HG03066 (cell line): ENCODE measurements around the gene NCLN.
"Not testable (repeated sequence)": the region's sequence is repeated elsewhere in the genome, so short reads cannot be mapped to it uniquely, and the experiment has no call there.

Source experiments
- ATAC-seq: cut with Tn5 transposase; IDR thresholded peaks from one replicate; pipeline ENCODE4 v1.9.1; 2021; ENCODE audit warnings: low read depth; ENCODE audit not compliant: unreplicated experiment

Gene NCLN

GRCh38 chr19:3216874-3217273, 31.1 kb downstream of the NCLN start:
- ATAC-seq, result no peak

- no peak for ATAC-seq
Measured at GRCh38 chr19:3220576-3220975, 34.8 kb downstream of the NCLN start.

GRCh38 chr19:3221576-3221975, 35.8 kb downstream of the NCLN start:
- not testable (repeated sequence) for ATAC-seq

GRCh38 chr19:3222709-3223108, 37.0 kb downstream of the NCLN start:
- no peak for ATAC-seq

DNA sequence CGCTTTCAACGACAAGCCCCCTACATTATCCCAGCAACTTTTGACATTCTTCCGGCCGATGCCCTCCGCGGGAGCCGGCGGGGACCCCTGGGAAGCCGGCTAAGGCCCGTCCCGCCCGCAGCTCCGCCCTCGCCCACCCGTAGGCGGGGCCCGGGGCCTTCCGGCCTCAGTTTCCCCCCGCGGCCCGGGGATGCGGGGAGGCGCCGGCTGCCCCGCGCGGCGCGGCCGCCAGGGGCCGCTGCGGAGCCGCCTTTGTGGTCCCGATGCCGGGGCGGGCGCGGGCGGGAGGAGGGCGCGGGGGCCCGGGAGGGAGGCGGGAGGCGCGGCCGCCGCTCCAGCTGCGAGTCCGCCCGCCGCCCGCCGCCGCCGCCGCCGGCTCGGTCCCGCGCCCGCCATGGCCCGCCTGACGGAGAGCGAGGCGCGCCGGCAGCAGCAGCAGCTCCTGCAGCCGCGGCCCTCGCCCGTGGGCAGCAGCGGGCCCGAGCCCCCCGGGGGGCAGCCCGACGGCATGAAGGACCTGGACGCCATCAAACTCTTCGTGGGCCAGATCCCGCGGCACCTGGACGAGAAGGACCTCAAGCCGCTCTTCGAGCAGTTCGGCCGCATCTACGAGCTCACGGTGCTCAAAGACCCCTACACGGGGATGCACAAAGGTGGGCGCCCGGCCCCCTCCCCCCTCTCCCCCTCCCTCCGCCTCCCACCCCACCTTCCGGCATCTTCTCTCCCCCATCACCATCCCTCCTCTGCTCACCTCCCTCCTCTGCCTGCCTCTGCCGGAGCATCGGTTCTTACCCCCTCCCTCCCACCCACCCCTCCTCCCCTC, 38.8 kb downstream of the NCLN start, which contains the start of gene CELF5:
Gene CELF5 (plus strand): TSS at position 316 of the 823 bp plus-strand sequence. CDS start 79 bp downstream, at position 395.
- ATAC-seq, result no peak

DNA sequence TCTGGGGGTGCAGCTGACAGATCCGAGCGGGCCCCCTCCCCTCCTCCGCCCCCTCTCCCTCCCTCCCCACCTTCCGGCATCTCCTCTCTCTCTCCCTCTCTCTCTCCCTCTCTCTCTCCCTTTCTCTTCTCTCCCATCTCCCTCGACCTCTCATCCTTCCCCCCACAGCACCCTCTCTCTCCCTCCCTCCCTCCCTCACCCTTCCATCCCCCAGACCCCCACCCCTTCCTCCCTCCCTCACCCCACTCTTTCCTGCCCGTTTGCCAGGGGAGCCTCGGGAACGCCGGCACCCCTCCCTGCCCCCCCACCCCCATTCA, 39.4 kb downstream of the NCLN start:
- no peak for ATAC-seq

DNA sequence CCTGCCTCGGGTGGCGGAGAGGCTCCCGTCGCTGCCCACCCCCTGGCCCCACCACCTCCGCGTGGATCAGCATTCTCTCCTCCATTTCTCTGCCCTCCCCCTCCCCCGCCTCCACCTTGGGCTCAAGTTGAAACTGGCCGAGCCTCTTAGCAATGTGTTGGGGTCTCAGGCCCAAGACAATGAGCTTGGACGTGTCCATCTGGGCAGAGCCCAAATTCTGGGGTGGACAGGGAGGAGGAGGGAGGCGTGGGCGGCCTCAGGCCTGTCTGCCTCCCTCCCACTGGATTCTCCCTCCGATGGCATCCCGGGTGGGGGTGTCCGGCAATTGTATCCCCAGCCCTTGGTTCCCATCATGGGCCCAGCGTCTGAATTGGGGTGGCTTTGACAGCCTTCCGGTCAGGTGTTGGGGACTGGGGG, 40.0 kb downstream of the NCLN start:
- no peak for ATAC-seq

- no peak for ATAC-seq
Measured at GRCh38 chr19:3227054-3227626, 41.4 kb downstream of the NCLN start.

- no peak for ATAC-seq
Measured at GRCh38 chr19:3229346-3229743, 43.6 kb downstream of the NCLN start.

DNA sequence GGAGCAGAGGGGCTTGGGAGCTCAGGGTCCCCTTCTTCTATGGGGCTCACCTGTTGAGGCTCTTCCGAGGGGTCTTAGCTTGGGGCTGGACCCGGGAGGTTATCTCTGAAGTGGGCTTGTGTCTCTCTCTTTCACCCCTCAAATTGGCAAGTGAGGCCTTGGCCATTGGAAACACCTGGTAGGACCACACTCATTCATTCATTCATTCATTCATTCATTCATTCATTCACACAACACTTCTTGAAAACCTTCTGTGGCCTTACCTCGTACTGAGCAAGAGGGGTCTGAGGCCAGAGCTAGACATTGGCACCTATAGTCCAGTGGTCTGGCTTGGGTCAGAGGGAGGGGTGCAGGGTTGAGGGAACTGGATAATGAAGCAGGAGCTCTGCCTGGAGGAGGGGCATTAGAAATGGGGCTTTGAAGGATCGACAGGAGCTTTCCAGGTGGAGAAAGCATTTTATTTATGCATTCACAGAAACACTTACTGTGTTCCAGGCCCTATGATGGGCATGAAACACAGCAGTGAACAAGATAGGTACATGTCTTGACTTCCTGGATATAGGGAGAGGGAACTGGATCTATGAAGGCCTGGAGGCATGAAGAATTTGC, 44.3 kb downstream of the NCLN start:
- no peak for ATAC-seq

DNA sequence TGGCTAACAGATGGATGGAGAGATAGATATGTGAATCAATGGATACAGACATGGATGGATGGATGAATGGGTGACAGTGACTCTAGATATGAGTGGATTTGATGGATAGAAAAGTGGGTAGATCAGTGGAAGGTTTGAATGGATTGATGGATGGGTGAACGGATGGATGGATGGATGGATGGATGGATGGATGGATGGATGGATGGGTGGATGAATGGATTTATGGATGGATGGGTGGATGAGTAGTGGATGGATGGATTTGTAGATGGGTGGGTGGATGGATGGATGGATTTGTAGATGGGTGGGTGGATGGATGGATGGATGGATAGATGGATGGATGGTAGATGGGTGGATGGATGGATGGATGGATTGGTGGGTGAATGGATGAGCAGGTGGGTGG, 45.6 kb downstream of the NCLN start:
- no peak for ATAC-seq

DNA sequence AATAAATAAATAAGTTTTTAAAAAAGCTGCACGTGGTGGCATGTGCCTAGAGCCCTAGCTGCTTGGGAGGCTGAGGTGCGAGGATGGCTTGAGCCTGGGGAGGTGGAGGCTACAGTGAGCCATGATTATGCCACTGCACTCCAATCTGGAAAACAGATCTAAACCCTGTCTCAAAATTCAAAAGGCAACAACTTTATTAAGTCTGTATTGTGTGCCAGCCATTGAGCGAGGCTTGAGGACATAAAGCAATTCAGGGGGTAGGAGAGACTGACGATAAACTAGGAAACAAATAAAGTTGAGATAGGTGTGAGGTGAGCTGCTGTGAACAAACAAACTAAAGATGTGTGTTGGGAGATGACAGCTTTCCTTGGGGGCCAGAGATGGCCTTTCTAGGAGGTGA, 47.4 kb downstream of the NCLN start:
- ATAC-seq, result no peak

- ATAC-seq, result no peak
Measured at GRCh38 chr19:3233831-3234230, 48.1 kb downstream of the NCLN start.

DNA sequence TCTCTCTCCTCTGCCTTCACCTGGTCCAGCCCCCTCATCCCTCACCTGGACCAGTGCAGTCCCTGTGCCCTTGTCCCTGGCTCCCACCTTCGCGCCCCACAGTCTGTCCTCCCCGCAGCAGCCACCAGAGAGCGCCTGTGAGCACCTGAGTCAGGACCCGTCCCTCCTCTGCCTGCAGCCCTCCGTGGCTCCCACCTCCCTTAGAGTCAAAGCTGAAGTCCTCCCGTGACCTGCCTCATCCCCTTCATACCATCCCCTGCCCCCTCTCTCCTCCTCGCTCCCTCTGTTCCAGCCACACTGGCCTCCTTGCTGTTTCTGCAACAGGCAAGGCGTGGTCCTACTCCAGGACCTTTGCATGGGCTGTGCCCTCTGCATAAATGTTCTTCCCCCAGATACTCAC, 49.1 kb downstream of the NCLN start:
- no peak for ATAC-seq

DNA sequence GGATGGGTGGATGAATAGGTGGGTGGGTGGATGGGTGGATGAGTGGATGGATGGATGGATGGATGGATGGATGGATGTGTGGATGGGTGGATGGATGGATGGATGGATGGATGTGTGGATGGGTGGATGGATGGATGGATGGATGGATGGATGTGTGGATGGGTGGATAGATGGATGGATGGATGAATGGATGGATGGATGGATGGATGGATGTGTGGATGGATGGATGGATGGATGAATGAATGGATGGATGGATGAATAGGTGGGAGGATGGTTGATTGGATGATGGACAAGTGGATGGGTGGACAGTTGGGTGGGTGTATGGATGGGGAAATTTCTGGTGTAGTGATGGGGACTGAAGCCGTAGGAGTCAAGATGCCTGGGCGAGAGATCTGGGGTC, 49.9 kb downstream of the NCLN start:
- ATAC-seq, result not testable (repeated sequence)

DNA sequence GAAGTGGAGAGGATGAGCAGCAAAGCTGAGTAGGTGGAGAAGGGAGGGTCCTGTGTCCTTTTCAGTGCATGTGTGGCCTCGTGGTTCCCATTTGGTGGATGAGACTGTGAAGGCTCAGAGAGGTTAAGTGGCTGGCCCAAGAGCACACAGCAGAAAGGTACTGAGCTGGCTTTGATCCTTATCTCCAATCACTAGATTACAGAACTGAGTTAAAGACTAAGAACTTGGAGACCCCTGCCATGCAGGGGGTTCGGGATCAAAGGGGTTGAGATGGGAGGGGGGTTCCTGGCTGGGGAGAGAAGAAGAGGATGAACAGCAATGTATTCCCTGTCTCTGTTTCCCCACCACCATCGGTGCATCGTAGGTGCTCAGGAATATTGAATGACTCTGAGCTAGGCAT, 50.5 kb downstream of the NCLN start:
- ATAC-seq, result no peak

DNA sequence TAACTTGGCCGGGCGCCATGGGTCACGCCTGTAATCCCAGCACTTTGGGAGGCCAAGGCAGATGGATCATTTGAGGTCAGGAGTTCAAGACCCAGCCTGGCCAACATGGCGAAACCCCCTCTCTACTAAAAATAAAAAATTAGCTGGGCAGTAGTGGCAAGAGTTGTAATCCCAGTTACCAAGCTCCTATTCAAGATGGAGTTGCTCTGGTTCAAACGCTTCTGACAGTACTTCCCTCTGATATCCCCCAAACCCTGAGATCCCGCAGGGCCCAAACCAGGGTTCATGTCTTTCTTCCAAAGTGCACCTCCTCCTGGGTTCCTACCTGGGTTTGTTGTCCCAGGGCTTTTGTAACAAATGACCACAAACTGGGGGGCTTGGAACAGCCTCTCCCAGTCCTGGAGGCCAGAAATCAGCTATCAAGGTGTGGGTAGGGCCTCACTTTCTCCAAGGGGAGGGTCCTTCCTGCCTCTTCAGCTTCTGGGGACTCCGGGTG, 52.4 kb downstream of the NCLN start:
- ATAC-seq, result no peak

DNA sequence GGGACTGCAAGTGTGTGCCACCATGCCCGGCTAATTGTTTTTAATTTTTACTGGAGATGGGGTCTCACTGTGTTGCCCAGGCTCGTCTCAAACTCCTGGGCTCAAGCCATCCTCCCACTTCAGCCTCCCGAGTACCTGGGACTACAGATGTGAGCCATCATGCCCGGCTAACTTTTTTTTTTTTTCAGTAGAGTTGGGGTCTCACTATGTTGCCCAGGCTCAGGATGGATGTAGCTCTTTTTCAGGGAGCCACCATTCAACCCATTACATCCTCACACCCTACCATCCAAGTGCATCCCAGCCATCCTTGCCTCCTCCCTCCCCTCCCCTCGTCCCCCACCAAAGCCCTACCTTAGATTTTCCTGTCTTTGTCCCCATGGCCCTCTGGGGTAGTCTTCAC, 53.6 kb downstream of the NCLN start:
- no peak for ATAC-seq

DNA sequence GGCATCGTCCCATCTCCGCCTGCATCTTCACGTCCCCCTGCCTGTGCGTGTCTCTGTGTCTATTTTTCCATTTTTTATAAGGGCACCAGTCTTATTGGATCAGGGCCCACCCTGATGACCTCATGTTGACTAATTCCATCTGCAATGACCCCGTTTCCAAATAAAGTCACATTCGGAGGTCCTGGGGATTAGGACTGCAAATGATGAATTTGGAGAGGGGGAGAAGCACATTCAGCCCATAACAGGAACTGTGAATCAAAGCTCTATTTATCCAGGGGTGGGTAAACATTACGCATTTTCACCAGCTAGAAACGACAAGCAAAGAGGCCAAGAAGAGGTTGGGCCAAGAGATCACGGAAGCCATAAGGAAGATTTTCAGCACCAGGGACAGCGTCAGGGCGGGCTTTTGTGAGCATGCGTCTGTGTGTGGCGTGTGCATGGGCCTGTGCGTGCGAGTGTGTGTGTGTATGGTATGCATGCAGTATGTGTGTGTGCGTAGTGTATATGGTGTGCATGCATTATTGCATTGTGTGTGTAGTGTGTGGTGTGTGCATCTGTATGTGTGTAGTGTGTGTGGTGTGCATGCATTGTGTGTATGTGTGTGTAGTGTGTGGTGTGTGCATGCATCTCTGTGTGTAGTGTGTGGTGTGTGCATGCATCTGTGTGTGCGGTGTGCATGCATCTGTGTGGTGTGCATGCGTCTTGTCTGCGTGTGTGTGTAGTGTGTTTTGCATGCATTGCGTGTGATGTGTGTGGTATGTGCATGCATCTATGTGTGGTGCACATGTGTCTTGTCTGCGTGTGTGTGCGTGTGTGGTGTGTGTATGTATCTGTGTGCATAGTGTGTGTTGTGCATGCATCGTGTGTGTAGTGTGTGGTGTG, 58.3 kb downstream of the NCLN start:
- ATAC-seq, result no peak

GRCh38 chr19:3245050-3245449, 59.3 kb downstream of the NCLN start:
- ATAC-seq, result no peak
